HG02938 (cell line): ENCODE results near the gene PCGF2.
"Not testable (repeated sequence)": the region's sequence is repeated elsewhere in the genome, so short reads cannot be mapped to it uniquely, and the experiment has no call there.

ENCODE experiments used
- ATAC-seq: cut with Tn5 transposase; IDR thresholded peaks from one replicate; pipeline ENCODE4 v1.9.1; 2021; ENCODE audit warnings: mild to moderate bottlenecking, moderate library complexity; ENCODE audit not compliant: unreplicated experiment

Gene PCGF2

GRCh38 chr17:38748149-38748891 lies at the start of gene PCGF2:
Gene PCGF2 (minus strand): TSS chr17:38748336. CDS start chr17:38740402, 7,934 bp downstream.
- ATAC-seq, result no peak

DNA sequence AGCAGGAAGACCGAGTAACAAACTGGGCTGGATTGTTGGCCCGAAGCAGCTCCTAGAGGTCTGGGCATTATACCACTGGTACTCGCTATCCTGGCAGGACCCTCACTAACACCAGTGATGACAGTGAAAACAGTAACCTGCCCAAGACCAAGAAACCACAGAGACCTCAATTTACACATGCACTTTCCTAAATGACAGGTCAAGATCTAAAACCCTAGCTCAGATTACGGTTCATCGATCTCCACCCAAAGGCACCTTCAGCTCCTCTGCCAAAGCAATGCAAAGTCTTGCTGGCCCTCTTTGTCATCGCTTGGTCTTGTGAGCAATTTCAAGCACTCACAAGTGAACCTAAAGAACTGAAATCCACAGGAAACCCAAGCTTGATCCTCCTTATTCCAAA lies 49.7 kb upstream of the PCGF2 start:
- ATAC-seq, result no peak

DNA sequence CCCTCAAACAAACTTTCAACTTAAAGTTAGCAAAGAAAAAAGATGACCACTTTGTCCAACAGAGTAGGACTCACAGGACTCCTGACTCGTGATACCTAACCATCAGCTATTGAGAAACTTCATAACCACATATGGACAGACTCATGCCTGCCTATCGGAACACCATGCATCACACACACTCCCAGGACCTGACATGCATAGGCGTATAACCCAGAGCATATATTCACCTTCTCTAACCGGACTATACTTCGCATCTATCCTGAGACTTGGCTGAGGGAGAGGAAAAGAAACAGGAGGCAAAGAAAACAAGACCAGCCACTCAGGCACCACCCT lies 49.0 kb upstream of the PCGF2 start:
- ATAC-seq, result no peak

- ATAC-seq, result no peak
These were observed 48.5 kb upstream of the PCGF2 start for GRCh38 chr17:38796451-38797157.

DNA sequence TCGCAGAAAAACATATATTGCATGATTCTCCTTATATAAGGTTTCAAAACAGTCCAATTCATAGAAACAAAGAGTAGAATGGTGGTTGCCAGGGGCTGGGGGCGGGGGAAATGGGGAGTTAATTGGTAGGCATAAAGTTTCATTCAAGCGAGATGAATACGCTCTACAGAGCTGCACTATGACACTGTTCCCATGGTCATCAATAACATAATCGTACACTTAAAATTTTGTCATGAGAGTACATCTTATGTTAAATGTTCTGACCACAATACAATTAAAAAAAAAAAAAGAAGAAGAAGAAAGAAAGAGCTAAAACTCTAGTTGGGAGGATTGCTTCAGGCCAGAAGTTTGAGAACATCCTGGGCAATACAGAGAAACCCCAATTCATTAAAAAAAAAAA lies 46.1 kb upstream of the PCGF2 start:
- no peak for ATAC-seq

GRCh38 chr17:38791162-38791561 lies 43.0 kb upstream of the PCGF2 start:
- ATAC-seq, result no peak

GRCh38 chr17:38790148-38790707 lies 42.1 kb upstream of the PCGF2 start:
- not testable (repeated sequence) for ATAC-seq

GRCh38 chr17:38789185-38789584 lies 41.0 kb upstream of the PCGF2 start:
- no peak for ATAC-seq

DNA sequence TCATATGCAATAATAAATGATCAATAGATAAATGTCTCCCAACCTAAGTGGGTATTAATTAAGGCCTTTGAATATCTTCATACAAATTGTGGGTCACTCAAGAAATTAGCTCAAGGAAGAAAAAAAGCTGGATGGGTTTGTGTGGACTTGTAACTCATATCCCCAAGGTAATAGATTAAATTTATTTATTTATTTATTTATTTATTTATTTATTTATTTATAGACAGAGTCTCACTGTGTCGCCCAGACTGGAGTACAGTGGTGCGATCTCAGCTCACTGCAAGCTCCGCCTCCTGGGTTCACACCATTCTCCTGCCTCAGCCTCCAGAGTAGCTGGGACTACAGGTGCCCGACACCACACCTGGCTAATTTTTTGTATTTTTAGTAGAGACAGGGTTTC lies 39.9 kb upstream of the PCGF2 start:
- ATAC-seq, result not testable (repeated sequence)

GRCh38 chr17:38786372-38786771 lies 38.2 kb upstream of the PCGF2 start:
- no peak for ATAC-seq

GRCh38 chr17:38783227-38783626 lies 35.1 kb upstream of the PCGF2 start:
- ATAC-seq, result no peak

DNA sequence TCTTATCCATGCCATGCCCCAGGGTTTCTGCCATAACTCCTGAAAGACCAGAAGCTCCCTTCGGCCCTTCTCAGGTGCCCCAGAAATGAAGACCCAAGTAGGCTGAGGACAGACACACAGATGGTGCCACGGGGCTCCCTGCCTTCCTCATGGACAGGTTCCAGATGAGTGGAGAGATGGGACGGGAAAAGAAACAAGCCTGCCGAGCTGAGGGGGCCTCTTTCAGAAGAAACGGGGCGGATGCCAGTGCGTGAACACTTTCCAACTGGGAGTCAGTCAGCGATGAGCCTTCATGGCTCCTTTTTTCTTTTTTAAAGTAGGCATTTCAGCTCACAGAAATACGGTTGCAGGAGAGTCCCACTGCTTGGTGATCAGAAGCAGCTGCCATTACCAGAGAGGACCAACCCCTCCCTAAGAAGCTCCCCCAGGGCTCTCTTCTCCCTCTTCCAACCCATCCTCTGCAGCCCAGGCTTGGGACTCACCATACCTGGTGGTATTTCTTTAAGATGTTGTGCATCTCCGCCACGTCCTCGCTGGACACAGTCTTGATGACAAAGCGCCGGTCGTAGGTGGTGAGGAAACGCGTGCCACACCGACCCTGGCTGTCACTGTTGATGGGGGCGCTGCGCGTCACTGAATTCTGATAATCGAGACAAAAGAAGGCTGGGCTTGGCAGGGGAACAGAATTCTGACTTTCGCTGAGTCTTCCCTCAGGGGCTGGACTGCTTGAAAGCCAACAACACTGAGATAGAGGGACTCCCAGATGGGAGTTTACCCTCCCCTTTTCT lies 32.0 kb upstream of the PCGF2 start:
- no peak for ATAC-seq

DNA sequence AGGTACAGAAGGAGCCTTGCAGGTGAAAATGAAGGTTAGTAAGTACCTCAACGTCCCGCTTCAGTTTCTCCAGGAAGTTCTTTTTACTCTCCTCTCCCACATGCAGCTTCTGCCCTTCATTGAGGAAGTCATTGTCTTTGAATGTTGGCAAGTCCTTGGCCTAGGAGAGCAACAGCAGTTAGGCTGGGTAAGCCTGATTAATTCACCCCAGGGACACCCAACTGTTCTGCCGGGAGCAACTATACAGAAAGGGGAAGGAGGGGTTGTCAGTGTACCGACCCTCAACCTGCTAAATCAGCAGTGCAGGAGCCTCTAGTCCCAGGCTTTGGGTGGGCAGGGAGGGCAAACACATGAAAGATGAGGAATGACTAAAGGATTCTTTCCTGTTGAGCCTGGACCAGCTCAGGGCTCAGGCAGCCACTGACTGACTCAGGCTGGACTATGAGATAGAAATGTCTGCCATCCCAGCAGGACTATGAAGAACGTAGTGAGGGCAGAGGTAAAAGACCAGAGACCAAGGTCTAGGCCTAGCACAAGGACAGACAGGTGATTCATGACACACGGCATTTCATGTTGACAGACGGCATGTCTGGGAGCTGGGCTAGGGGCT lies 29.6 kb upstream of the PCGF2 start:
- ATAC-seq, result no peak

DNA sequence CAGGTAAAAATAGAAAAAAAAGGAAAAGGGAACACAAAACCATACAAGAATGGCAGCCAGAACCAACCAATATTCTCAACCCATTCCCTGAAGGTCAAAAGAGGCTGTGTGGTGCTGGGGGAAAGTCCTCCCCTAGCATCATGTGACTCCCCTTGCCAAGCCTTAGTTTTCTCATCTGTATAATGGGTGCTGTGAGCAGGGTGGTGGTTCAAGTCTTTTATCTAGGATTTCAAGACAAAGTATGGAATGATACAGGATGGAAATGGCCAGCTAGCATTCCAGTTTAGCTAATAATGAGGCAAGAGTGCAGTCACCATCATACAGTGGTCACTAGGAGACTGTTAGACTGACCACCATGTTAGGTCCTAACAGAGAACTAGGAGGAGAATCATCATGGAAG lies 25.1 kb upstream of the PCGF2 start:
- ATAC-seq, result no peak

DNA sequence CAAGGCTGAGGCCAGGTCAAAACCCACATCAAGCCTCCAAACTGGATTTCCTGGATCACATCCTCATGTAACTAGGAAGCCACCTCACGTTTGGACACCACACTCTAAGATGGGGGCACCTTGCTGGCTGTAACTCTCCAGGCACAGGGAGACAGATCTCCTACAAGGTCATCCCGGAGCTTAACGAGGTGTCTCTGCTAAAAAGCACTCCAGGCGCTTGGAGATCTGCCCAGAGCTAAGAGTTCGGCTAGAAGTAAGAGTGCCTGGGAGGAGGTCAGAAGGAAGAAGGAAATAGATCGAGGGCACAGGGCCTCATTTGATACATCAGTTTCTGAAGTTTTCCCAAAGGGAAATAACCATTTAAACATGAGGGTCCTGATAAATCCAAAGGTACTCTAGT lies 20.3 kb upstream of the PCGF2 start:
- ATAC-seq, result no peak

DNA sequence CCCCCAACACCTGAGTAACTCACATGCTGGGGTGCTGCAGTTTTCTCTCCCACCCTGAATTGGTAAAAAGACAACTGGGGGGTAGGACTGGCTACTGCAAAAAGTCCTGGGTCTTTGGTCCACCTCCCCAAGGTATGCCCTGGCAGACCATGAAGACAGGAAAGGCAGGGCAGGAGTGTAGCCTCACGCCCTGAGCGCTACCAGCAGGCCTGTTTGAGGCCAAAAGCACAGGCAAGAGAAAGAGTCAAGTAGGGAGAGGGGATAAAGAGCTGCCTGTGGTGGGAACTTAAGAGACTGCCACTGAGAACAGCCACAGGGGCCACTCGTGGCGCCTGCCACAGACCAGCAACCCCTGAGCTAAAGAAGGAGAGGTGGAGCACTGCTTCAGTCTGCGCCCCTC lies 18.2 kb upstream of the PCGF2 start:
- no peak for ATAC-seq

GRCh38 chr17:38762231-38762630 lies 14.1 kb upstream of the PCGF2 start:
- no peak for ATAC-seq

DNA sequence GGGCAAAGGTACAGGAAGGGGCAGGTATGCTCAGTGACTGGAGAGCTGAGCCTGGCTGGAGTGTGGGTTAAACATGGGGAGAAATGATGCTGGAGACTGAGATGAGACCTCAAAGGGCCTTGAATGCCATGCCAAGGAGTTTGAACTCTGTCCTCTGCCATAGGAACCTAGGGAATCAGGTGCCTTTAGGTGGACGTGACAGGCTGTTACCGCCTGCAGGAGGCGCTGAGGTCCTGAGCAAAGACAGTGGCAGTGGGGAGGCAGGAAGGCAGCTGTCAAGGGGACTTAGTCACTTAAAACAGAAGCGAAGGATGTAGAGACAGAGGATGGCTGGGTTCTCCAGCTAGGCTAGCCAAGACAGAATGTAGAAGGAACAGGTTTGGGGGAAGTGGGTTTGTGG lies 13.5 kb upstream of the PCGF2 start:
- no peak for ATAC-seq

DNA sequence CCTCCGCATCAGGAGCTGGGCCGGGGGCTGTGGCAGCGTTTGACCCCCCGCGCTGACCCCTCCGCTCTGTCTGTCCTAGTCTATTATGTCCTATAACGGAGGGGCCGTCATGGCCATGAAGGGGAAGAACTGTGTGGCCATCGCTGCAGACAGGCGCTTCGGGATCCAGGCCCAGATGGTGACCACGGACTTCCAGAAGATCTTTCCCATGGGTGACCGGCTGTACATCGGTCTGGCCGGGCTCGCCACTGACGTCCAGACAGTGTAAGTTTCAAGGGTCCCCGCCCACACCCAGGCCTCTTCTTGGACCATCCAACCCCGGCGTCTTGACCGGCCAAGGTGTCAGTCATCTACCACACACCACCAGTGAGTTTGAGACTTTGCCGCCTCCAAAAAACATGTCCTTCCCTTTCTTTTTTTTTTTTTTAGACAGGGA lies 5.0 kb upstream of the PCGF2 start:
- ATAC-seq, result no peak

DNA sequence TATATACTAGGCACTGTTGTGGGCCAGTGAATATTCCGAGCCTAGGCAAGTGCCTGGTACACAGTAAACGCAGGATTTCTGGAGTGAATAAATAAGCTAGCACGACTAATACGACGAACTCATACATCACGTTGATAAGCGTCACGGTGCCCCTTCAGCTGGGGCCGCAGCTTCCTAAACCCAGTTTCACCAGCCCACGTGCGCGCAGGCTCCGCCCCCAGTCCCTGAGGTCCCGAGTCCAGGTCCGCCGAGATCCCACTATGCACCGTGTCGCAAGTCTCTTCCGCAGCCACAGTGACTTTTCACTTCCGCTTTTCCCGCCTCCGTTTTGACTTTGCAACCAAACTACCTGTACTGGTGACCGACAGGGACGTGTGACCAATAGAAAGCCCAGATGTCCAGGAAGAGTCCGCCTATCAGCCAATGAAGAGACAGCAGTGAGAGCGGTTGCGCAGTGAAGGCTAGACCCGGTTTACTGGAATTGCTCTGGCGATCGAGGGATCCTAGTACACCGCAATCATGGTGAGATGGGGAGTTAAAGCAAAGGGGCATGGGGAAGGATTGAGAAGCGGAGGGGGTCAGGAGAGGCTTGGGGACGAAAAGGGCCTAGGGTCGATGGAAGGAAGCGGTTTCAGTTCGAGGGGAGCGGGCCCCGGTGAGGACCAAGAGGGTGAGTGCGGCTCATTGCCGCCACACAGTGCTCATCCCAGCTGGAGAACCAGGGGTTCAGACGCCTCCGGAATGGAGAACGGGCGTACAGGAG lies 4.4 kb upstream of the PCGF2 start, which contains the start of gene PSMB3:
PSMB3 (plus strand) TSS at position 434 of the 763 bp plus-strand sequence; CDS start at position 520, 86 bp downstream.
- ATAC-seq, result peak; percentile 81
